HG02678 (cell line): ENCODE data around the gene EPN1.
A peak's percentile ranks its signal among the peaks of the same experiment; 100 is the strongest.

Source experiments
- ATAC-seq: cut with Tn5 transposase; IDR thresholded peaks from one replicate; pipeline ENCODE4 v1.9.1; 2021; ENCODE audit warnings: mild to moderate bottlenecking, moderate library complexity; ENCODE audit not compliant: unreplicated experiment

EPN1 gene

GRCh38 chr19:55674841-55675660 is at the start of gene EPN1:
Gene EPN1, plus strand, starts transcription at chr19:55675226. Its CDS starts 3,402 bp downstream, at chr19:55678628.
- peak; percentile 68 for ATAC-seq

GRCh38 chr19:55626350-55626749 is 48.7 kb upstream of the EPN1 start:
- no peak for ATAC-seq

- no peak for ATAC-seq
Observed at GRCh38 chr19:55632463-55632834, 42.6 kb upstream of the EPN1 start.

GRCh38 chr19:55633861-55634260 is 41.2 kb upstream of the EPN1 start:
- ATAC-seq = no peak

- ATAC-seq = no peak
Observed at GRCh38 chr19:55635334-55635717, 39.7 kb upstream of the EPN1 start.

DNA sequence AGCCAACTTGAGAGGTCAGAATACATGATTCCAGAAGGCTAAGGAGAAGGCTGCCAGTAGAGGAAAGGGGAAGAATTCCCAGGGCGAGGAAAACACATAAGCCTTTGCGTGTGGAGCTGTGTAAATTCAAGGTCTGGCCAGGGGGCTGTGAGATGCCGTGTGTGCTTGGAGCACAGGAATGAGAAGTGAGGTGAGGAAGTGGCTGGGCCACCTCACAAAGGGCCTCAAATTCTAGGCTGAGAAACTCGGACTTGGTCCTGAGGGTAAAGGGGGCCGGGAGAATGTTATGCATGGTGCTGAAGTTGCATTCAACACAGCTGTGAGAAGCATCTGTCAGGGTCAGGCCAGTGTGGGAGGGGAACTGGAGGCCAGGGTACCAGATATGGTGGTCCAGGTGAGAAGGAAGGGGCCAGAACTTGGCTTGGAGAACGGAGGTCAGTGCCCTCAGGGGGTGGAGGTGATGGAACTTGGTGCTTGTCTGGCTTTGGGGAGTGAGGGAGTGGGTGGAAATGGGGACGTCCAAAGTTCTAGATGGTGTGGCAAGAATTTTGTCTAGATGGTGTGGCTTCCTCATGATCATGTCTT is 39.1 kb upstream of the EPN1 start:
- no peak for ATAC-seq

DNA sequence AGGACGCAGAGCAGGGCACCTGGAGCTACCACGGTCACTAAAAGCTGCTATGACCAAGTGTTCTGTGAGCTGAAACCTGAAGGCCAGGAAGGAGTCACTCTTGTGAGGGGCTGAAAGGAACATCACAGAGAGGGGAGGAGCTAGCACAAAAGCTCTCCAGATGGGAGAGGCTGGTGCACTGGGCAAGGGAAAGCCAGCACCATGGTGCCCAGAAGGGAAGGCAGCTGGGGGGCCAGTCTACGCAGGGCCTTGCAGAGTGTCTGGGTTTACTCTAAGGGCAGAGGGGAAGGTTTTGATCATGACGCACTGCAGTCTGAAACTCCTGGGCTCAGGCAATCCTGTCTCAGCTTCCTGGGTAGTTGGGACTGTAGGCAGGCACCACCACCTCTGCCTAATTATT is 38.3 kb upstream of the EPN1 start:
- ATAC-seq = no peak

- no peak for ATAC-seq
Observed at GRCh38 chr19:55637534-55637933, 37.5 kb upstream of the EPN1 start.

- no peak for ATAC-seq
Observed at GRCh38 chr19:55638864-55639359, 36.1 kb upstream of the EPN1 start.

- no peak for ATAC-seq
Observed at GRCh38 chr19:55640043-55640576, 34.9 kb upstream of the EPN1 start.

DNA sequence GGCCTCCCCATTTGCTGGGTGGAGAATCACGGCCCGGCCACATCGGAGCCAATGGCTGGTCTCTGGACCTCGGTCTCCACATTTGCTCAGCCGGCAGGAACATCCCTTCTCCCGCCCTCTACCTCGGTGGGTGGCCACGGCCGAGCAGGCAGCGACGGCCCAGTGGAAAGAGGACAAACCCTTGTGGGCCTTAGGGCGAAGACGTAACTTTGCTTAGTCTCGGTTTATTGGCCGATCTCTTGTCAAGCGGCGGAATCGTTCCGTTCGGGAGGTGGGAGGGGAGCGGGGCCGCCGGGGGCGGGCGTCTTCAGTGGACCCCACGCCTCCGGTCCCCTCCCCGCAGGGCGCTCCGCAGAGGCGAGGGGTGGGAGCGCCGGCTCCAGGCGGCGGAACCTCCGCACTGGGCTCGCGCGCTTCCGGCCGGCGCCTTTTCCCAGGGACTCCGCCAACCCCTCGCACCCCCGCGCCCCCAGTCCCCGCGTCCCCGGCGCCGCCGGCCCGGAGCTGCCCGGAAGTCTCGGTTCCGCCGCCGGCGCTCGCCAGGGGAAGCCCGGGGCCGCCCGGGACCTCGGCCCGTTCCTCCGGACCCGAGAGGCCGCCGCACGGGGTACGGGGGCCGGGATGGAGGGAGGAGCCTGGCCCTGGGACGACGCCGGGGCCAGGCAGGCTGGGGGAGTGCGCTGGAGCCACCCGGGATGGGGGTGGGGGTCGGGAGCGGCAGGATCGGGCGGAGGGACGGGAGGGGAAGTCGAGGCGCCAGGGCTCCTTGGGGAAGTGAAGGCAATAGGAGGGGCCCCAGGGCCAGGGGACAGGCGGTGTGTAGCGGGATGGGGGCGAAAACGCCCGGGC is 34.2 kb upstream of the EPN1 start, which contains the start of gene ZNF580:
ZNF580 (plus strand) TSS at position 426 of the 849 bp plus-strand sequence. CDS start 1,507 bp downstream, outside the sequence.
- no peak for ATAC-seq

DNA sequence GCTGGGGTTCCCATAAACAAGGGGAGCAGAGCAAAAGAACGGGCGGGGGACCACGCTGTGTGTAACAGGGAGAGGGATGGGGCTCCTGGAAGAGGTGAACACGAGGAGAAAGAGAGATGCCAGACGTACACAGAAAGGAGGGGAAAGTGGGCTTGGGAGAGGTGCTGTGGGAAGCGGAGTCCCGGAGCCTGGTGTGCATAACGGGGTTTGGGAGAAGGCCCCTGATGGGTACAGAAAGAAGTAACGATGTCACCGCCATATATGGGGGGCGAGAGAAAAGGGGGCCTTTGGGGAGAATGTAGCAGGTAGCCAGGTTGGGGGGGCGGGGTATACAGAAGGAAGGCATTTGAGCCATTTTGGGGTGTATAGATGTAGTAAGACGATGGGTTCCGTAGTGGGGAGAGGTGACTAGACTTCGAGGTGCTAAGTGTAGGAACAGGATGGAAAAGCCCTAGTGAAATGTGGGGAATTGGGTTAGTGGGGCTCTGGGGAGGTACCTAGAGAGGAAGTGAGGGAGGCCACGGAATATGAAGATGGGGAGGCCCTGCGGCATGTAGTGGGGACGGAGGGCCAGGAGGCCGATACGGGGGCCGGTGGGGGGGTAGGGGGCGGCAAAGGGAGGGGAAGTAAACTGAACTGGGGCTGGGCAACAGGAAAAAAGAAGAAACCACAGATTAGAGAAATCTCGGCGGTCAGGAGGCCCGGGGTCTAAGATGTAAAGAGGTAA is 33.4 kb upstream of the EPN1 start:
- no peak for ATAC-seq

DNA sequence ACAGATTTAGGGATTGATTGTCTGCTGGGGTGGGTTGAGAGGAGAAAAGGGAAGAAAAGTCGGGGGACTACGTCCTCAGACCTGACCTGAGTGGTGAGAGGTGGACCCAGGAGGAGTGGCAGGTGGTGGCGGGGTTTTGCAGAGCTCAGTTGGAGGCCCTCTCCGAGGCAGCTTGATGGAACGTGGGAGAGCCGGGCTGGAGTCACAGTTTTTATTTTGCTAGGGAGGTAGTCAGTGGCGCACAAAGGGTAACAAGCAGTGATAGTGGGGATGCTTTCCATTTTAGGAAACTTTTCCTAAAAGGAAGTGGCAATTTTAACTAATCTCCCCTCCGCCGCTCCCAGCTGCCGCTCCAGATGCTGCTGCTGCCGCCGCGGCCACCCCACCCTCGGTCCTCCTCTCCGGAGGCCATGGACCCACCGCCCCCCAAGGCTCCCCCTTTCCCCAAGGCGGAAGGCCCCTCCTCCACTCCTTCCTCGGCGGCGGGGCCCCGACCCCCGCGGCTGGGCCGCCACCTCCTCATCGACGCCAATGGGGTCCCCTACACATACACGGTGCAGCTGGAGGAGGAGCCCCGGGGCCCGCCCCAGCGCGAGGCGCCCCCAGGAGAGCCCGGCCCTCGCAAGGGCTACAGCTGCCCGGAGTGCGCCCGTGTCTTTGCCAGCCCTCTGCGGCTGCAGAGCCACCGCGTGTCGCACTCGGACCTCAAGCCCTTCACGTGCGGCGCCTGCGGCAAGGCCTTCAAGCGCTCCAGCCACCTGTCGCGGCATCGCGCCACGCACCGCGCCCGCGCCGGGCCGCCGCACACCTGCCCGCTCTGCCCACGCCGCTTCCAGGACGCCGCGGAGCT is 32.6 kb upstream of the EPN1 start:
- ATAC-seq = no peak

DNA sequence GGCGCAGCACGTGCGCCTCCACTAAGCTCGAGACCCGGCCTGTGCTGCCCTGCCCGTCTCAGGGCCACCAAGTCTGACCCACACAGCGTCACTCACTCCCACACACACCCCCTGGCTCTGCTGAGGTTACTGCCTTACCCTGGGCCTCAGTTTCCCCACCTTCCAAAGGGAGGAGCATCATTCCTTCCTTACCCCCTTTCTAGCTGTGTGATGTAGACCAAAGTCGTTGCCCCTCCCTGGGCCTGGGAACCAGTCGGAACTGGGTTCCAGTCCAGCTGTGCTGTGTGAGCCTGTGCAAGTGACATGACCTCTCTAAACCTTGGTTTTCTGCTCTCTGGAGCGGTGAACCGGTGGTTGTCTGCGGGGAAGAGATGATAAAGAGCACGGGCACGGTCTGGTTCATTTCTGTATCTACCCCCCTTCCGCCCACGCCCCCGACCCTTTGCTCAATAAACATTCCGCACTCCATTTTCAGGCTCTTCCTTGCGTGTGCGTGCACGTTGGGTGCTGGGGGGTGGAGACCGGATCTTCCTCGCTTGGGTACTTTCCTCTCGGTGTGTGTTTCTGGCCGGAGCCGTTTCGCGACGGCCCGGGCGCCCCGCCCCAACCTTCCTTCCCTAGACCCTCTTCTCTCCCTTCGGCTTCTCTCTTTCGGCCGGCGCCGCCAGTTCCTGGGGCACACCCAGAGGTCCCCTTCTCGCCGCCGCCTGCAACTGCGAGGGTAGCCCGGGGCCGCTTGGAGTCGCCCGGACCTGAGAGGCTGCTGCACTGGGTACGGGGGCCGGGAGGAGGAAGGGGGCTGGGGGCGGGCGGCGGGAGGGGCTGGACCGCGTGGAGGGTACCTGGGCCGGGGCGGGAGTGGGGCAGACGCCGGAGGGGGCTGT is 31.8 kb upstream of the EPN1 start, which contains the start of gene ZNF581:
ZNF581 (plus strand) TSS at position 647 of the 884 bp plus-strand sequence. CDS start 923 bp downstream, outside the sequence.
- ATAC-seq = peak; percentile 34

GRCh38 chr19:55643887-55644176 is 31.2 kb upstream of the EPN1 start:
- ATAC-seq = no peak

- no peak for ATAC-seq
Observed at GRCh38 chr19:55644191-55644833, 30.7 kb upstream of the EPN1 start.

DNA sequence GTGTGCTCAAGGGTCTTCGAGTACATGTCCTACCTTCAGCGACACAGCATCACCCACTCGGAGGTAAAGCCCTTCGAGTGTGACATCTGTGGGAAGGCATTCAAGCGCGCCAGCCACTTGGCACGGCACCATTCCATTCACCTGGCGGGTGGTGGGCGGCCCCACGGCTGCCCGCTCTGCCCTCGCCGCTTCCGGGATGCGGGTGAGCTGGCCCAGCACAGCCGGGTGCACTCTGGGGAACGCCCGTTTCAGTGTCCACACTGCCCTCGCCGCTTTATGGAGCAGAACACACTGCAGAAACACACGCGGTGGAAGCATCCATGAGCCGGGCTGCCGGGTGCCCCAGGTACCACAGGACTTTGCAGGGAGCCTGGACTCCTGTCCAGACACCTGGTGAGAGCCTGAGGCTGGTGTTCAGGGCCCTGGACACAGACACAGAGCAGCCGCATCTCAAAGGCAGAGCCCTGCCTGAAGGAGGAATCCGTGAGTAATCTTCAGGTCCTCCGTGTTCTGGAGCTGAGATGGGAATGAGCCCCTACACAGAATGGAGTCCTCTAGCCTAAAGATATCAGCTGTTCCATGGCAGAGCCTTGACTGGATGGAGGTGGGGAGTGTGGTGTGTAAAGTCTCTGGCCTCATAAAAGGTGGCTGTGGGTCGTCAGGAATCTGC is 30.0 kb upstream of the EPN1 start:
- no peak for ATAC-seq

GRCh38 chr19:55645512-55645881 is 29.5 kb upstream of the EPN1 start:
- ATAC-seq = no peak
